GM23338 (cell line): ENCODE measurements around the gene PHLDB3. TPM values are rescaled to one million over a fixed set of nuclear protein-coding genes. Genes with fewer than 3 reads are reported as not detected.

Experiments used
- ATAC-seq: fragments of 200-7000 bp; cut with Tn5 transposase; 3 replicates; pipeline ENCODE4 v1.9.1; 2020
- DNase-seq: peaks from one replicate; pipeline ENCODE4 v3.0.0-alpha.2; 2015; ENCODE audit warnings: low spot score
- H2AFZ ChIP-seq: fragments of 200-600 bp; sonication (generic); 2 replicates; pipeline ENCODE4 v1.8.0; 2016; ENCODE audit warnings: antibody characterized with exemption, mild to moderate bottlenecking, moderate library complexity
- H3F3A ChIP-seq: fragments of 200-600 bp; sonication (generic); replicated peaks from 2 replicates; pipeline ENCODE4 v1.8.0; 2017; ENCODE audit warnings: antibody characterized with exemption, mixed run types, low read depth
- H3K27ac ChIP-seq: fragments of 200-600 bp; sonication (generic); 2 replicates; pipeline ENCODE4 v1.6.1; 2016; ENCODE audit warnings: low read depth
- H3K27me3 ChIP-seq: fragments of 200-600 bp; sonication (generic); 2 replicates; pipeline ENCODE4 v1.8.0; 2016; ENCODE audit warnings: mild to moderate bottlenecking, mixed run types, moderate library complexity; ENCODE audit not compliant: insufficient read depth
- H3K36me3 ChIP-seq: fragments of 200-600 bp; sonication (generic); 2 replicates; pipeline ENCODE4 v1.8.0; 2016; ENCODE audit warnings: mild to moderate bottlenecking; ENCODE audit not compliant: insufficient read depth
- H3K4me1 ChIP-seq: fragments of 200-600 bp; sonication (generic); 2 replicates; pipeline ENCODE4 v1.8.0; 2016; ENCODE audit warnings: mild to moderate bottlenecking, moderate library complexity; ENCODE audit not compliant: insufficient read depth
- H3K4me2 ChIP-seq: fragments of 200-600 bp; sonication (generic); 2 replicates; pipeline ENCODE4 v1.7.1; 2017; ENCODE audit warnings: mixed run types
- H3K4me3 ChIP-seq: fragments of 200-600 bp; sonication (generic); 2 replicates; pipeline ENCODE4 v1.6.1; 2016; ENCODE audit warnings: mixed run types
- H3K79me2 ChIP-seq: fragments of 200-600 bp; sonication (generic); replicated peaks from 2 replicates; pipeline ENCODE4 v1.8.0; 2017; ENCODE audit warnings: mild to moderate bottlenecking; ENCODE audit not compliant: insufficient read depth
- H3K9me2 ChIP-seq: fragments of 200-600 bp; sonication (generic); 2 replicates; pipeline ENCODE4 v1.8.0; 2017; ENCODE audit not compliant: insufficient read depth
- H4K20me1 ChIP-seq: fragments of 200-600 bp; sonication (generic); replicated peaks from 2 replicates; pipeline ENCODE4 v1.8.0; 2017; ENCODE audit warnings: mild to moderate bottlenecking; ENCODE audit not compliant: insufficient read depth
- H3K27ac Mint-ChIP-seq: 2 replicates; pipeline ENCODE4 v1.8.0; 2020; ENCODE audit warnings: inconsistent platforms, mild to moderate bottlenecking, moderate library complexity, mixed read lengths
- H3K27me3 Mint-ChIP-seq: 3 replicates; pipeline ENCODE4 v1.8.0; 2022; ENCODE audit warnings: low read depth, mild to moderate bottlenecking, moderate library complexity, mixed read lengths, inconsistent platforms; ENCODE audit not compliant: insufficient read depth, poor library complexity
- H3K36me3 Mint-ChIP-seq: 3 replicates; pipeline ENCODE4 v1.8.0; 2021; ENCODE audit warnings: low read depth, mild to moderate bottlenecking, inconsistent platforms, moderate library complexity, mixed read lengths
- H3K4me1 Mint-ChIP-seq: 3 replicates; pipeline ENCODE4 v1.8.0; 2020; ENCODE audit warnings: mild to moderate bottlenecking, inconsistent platforms, mixed read lengths
- H3K4me3 Mint-ChIP-seq: 3 replicates; pipeline ENCODE4 v1.8.0; 2021; ENCODE audit warnings: moderate library complexity, mild to moderate bottlenecking, inconsistent platforms, mixed read lengths
- H3K9me3 Mint-ChIP-seq: 3 replicates; pipeline ENCODE4 v1.8.0; 2020; ENCODE audit warnings: moderate library complexity, mild to moderate bottlenecking, inconsistent platforms, mixed read lengths
- CREB1 ChIP-seq: fragments of 250-450 bp; sonication (Bioruptor Pico); IDR thresholded peaks from 2 replicates; pipeline ENCODE4 v1.5.0; 2020; ENCODE audit warnings: low read depth, mild to moderate bottlenecking, moderate library complexity
- CTCF ChIP-seq, 2 experiments: fragments of 200-600 bp in 1 of 2; sonication (generic) in 1 of 2; conservative IDR thresholded peaks; 2 replicates each; pipeline versions ENCODE4 v1.5.1 to v1.6.1; 2016 to 2017; ENCODE audit warnings: antibody characterized with exemption in 2 of 2, low read depth in 2 of 2, mild to moderate bottlenecking in 2 of 2, moderate library complexity in 1 of 2
- EZH2phosphoT487 ChIP-seq: fragments of 200-600 bp; sonication (generic); IDR thresholded peaks from one replicate; pipeline ENCODE4 v1.8.1; 2018; ENCODE audit warnings: antibody characterized with exemption; ENCODE audit not compliant: unreplicated experiment
- JUNB ChIP-seq: IDR thresholded peaks from one replicate; pipeline ENCODE4 v1.6.1; 2016; ENCODE audit warnings: antibody characterized with exemption; ENCODE audit not compliant: unreplicated experiment
- NANOG ChIP-seq: IDR thresholded peaks from 2 replicates; pipeline ENCODE4 v1.6.1; 2016; ENCODE audit warnings: antibody characterized with exemption, borderline replicate concordance
- POLR2AphosphoS5 ChIP-seq: IDR thresholded peaks from 2 replicates; pipeline ENCODE4 v1.6.1; 2016; ENCODE audit warnings: antibody characterized with exemption, low read depth
- STAT1 ChIP-seq: IDR thresholded peaks from one replicate; pipeline ENCODE4 v1.6.1; 2016; ENCODE audit warnings: antibody characterized with exemption; ENCODE audit not compliant: unreplicated experiment
- ZNF114 ChIP-seq: fragments of 250-450 bp; sonication (Bioruptor Pico); IDR thresholded peaks from 2 replicates; pipeline ENCODE4 v1.5.0; 2020; ENCODE audit warnings: mild to moderate bottlenecking, moderate library complexity
- ZNF462 ChIP-seq: fragments of 250-450 bp; sonication (Bioruptor Pico); IDR thresholded peaks from 2 replicates; pipeline ENCODE4 v1.5.0; 2020; ENCODE audit warnings: mild to moderate bottlenecking, moderate library complexity
- polyA plus RNA-seq: library from polyadenylated mRNA; unstranded; fragments of >200 nt; fragmentation: Nextera tagmentation; extraction: Ambion mirVana; gene quantifications from 2 replicates; pipeline ENCODE4 v1.2.1, GENCODE V29; 2016
- total RNA-seq: library from RNA; depleted of rRNA; stranded (reverse); fragments of >200 nt; shearing (Covaris generic); gene quantifications from 2 replicates; pipeline ENCODE4 v1.2.3, GENCODE V29; 2014
- TF ChIP-seq, protein P1 (sequence below): IDR thresholded peaks from one replicate; pipeline ENCODE4 v1.6.1; 2018; ENCODE audit warnings: antibody characterized with exemption; ENCODE audit not compliant: unreplicated experiment

The PHLDB3 gene
- total and polyA plus RNA-seq, 2 experiments from 2014 or later, result 6.3 to 15.4 TPM

DNA sequence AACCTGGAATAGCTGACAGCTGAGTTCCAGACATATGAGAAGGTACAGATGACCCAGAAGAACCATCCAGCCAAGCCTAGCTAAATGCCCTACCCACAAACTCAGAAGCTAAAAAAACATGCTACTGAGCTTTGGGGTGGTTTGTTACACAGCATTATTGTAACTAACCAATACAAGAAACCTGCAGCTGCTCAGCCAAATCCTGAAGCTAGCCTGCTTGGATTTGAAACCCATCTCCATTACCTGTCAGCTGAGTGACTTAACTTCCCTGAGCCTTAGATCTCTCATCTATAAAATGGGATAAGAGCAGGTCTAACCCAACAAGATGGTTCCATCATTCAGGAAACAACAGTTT is 64.9 kb downstream of the PHLDB3 start (continued):
- no peak for TF ChIP-seq ZNF462 (CRISPR knock-in tag)
- no peak for TF ChIP-seq STAT1
- TF ChIP-seq EZH2phosphoT487, result no peak
- no peak for TF ChIP-seq JUNB
- no peak for TF ChIP-seq POLR2AphosphoS5

GRCh38 chr19:43439032-43439708 is 65.4 kb downstream of the PHLDB3 start:
- Mint-ChIP-seq H3K27ac (no peak overlapping the region), H3K9me3 (peaks cover 5% of the 10 kb centered on the region; the same call in 2 of the 3 replicates), H3K4me3 (no peak overlapping the region), H3K4me1 (no peaks in the 10 kb centered on the region), H3K27me3 (peaks cover 4% of the 10 kb centered on the region), H3K36me3 (no peaks in the 10 kb centered on the region; the same call in 2 of the 3 replicates)
- Histone ChIP-seq H3K4me2 (no peak overlapping the region), H3K27ac (no peak overlapping the region), H3K36me3 (no peaks in the 10 kb centered on the region), H3F3A (no peaks in the 10 kb centered on the region), H3K9me2 (no peaks in the 10 kb centered on the region), H3K4me3 (no peak overlapping the region), H3K4me1 (no peaks in the 10 kb centered on the region; the same call in 1 of the 2 replicates), H4K20me1 (no peaks in the 10 kb centered on the region), H3K79me2 (no peaks in the 10 kb centered on the region), H3K27me3 (no peaks in the 10 kb centered on the region), H2AFZ (no peak overlapping the region)
- ATAC-seq, result no peak
- no peak for DNase-seq
- TF ChIP-seq ZNF114 (CRISPR knock-in tag) (no peak), NANOG (no peak), CTCF (conservative IDR thresholded peaks at IDR 0.05; ENCODE audit: low read depth in 2 of 2) (no peak), CREB1 (CRISPR knock-in tag) (no peak)
- TF ChIP-seq, protein P1, sequence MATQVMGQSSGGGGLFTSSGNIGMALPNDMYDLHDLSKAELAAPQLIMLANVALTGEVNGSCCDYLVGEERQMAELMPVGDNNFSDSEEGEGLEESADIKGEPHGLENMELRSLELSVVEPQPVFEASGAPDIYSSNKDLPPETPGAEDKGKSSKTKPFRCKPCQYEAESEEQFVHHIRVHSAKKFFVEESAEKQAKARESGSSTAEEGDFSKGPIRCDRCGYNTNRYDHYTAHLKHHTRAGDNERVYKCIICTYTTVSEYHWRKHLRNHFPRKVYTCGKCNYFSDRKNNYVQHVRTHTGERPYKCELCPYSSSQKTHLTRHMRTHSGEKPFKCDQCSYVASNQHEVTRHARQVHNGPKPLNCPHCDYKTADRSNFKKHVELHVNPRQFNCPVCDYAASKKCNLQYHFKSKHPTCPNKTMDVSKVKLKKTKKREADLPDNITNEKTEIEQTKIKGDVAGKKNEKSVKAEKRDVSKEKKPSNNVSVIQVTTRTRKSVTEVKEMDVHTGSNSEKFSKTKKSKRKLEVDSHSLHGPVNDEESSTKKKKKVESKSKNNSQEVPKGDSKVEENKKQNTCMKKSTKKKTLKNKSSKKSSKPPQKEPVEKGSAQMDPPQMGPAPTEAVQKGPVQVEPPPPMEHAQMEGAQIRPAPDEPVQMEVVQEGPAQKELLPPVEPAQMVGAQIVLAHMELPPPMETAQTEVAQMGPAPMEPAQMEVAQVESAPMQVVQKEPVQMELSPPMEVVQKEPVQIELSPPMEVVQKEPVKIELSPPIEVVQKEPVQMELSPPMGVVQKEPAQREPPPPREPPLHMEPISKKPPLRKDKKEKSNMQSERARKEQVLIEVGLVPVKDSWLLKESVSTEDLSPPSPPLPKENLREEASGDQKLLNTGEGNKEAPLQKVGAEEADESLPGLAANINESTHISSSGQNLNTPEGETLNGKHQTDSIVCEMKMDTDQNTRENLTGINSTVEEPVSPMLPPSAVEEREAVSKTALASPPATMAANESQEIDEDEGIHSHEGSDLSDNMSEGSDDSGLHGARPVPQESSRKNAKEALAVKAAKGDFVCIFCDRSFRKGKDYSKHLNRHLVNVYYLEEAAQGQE, result no peak
